IPS-NIHi11 (cell line): Measurements from ENCODE around the gene KCNJ14.
"Not testable (repeated sequence)": the region's sequence is repeated elsewhere in the genome, so short reads cannot be mapped to it uniquely, and the experiment has no call there.

Experiments used
- DNase-seq: peaks from one replicate; pipeline ENCODE4 v3.0.0; 2012; ENCODE audit warnings: mixed read lengths, low spot score

The KCNJ14 gene

GRCh38 chr19:48488478-48488877, 33.1 kb downstream of the KCNJ14 start:
- not testable (repeated sequence) for DNase-seq

- DNase-seq, result peak; percentile 83
Measured at GRCh38 chr19:48489608-48490216, 34.3 kb downstream of the KCNJ14 start.

GRCh38 chr19:48490981-48491792, 35.8 kb downstream of the KCNJ14 start:
- peak; percentile 89 for DNase-seq

DNA sequence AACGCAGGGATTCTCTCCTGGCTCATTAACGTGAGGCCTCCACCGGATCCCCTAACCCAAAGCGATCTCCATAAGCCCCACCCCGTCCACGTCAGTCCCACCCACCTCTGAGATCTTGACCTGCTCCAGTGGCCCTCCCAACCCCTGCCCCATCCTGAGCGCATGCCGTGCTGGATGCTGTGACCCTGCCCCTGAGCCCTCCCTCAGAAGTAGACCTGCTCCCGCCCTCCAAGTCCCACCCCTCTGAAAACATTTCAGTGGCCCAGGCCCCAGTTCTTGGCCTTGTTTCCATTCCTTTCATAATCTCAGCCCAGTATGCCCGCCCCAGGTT, 36.4 kb downstream of the KCNJ14 start:
- DNase-seq, result no peak

GRCh38 chr19:48492925-48493717, 37.7 kb downstream of the KCNJ14 start:
- peak; percentile 88 for DNase-seq

- no peak for DNase-seq
Measured at GRCh38 chr19:48493718-48494401, 38.5 kb downstream of the KCNJ14 start.

DNA sequence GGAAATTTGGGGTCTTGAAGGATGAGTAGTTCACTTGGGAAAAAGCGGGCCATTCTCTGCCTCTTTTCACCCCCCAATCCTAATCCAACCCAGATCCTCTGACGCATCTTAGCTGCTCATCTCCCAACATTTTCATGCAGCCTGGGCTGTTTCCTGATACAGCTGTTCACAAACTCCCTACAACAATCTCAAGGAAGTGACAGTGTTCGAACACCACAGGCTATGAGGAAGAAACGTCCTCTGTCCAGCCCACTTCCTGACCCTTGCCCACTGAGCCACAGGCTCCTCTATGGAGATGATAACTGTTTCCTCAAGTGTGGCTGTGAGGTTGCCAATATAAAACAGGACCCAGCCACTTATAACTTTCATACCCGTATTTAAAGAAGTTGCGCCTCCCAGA, 40.0 kb downstream of the KCNJ14 start:
- no peak for DNase-seq

DNA sequence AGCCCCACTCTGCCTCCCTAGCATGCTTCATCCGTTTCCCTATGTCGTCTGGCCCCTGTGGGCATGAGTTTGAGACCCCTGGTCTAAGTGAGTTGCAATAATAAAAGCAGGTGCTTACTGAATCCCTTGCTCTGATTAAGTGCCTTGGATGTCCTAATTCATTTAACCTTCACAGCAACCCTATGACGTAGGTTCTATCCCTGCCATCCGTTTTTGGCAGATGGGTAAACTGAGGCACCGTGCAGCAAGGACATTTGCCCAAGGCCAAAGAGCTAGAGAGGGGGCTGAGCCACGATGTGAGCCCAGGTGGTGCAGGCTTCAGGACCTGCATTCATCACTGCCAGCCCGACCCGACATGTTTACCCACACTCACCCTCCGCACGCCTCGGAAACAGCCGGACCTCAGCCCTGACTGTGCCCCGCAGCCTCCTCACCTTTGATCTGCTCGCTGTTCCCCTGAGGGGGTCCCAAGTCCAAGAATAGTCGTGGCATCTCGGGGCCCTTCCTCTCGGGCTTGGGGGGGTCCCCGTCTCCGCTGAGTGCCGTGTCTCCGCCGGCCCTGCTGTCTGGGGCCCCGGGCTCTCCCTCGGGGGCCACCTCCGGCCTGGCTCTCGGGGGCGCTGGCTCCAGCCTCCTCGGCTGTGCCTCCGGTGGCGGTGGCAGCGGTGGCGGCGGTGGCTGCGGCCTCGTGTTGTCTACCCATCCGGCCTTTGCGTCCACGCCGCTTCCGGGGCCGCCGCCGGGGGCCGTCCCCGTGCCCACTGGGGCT, 41.8 kb downstream of the KCNJ14 start:
- DNase-seq, result no peak

GRCh38 chr19:48497728-48498594, 42.6 kb downstream of the KCNJ14 start:
- no peak for DNase-seq

DNA sequence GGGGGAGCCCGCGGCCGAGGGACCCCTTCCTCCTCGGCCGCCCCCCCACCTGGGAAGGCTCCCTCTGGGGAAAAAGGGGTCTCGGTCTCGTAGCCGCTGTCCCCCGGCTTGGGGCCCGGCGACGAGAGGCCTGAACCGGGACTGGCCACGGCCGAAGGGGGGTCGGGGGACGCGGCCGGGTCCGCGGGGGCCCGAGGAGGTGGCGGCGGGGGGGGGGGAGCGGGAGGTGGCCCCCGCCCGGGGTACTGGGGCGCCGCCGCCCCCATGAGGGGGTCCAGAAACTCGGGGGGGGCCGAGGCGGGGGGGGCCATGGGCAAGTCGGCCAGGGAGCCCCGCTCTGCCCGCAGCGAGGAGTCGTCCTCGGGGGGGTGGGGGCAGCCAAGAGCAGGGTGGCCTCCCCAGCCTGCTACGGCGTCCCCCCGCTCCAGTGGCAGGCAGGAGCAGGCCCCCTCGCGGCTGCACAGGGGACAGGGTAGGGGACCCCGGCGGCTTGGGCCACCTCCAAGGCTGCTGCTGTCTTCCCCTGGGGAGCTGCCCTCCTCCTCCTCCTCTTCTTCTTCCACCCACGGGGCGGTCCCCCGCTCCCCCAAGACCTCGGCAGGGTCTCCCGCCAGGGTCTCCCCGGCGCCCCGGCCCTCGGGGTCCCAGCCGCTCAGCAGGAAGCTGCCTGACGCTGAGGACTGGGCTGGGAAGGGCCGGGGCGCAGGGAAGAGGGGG, 43.4 kb downstream of the KCNJ14 start:
- no peak for DNase-seq

- DNase-seq, result no peak
Measured at GRCh38 chr19:48499316-48500090, 44.1 kb downstream of the KCNJ14 start.

DNA sequence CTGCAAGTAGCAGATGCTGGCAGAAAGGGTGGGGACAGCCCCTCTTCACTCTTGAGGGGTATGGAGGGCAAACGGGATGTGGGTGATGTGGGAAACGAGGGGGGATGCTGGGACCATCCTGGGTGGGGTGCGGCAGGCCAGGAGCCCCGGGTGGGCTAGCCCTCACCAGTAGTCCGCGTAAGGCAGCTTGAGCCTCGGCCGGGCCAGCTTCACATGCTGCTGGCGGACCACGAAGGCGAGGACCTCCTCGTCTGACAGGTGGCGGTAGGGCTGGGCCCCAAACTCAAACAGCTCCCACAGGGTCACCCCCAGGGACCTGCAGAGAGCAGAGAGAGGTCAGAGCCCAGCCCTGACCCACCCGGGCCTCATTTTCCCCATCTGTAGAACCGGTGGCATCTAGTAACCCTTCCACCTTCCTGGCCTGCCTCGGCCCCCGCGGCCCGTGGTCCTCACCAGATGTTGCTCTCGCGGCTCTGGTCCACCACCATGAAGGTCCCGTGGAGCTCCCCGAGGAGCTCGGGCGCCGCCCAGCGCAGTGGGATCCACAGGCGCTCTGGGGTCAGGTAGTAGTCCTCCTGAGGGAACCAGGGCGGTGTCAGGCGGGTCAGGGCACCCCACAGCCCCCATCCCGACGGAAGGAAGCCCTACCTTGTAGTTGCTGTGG, 45.6 kb downstream of the KCNJ14 start:
- DNase-seq, result no peak

DNA sequence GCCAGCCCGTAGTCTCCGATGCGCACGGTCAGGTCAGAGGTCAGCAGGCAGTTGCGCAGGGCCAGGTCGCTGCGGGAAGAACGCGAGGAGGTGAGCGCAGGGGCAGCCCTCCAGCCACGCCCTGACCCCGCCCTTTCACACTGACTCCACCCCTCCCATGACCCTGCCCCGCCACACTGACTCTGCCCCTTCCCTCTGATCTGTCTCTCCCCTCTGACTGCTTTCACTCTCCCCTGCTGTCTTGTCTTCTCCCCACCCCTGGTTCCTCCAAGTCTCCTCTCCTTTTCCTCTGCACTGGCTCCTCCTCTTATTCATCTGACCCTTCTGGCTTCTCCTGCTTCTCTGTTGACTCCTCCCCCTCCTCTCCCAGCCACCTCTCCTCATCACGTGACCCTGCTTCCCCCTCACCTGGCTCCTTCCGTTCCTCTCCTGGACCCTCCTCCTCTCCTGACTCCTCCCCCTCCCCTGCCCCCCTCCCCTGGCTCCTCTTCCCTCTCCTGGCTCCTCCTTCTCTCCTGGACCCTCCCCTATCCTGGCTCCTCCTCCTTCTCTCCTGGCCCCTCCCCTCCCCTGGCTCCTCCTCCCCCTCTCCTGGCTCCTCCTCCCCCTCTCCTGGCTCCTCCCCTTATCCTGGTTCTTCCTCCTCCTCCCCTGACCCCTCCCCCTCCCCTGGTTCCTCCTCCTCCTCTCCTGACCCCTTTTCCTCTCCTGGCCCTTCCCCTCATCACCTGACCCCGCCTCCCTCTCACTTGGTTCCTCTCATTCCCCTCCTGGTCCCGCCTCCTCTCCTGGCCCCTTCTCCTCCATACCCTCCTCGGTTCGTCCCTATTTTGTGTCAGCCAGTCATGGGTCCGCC, 46.3 kb downstream of the KCNJ14 start:
- DNase-seq, result peak; percentile 90

DNA sequence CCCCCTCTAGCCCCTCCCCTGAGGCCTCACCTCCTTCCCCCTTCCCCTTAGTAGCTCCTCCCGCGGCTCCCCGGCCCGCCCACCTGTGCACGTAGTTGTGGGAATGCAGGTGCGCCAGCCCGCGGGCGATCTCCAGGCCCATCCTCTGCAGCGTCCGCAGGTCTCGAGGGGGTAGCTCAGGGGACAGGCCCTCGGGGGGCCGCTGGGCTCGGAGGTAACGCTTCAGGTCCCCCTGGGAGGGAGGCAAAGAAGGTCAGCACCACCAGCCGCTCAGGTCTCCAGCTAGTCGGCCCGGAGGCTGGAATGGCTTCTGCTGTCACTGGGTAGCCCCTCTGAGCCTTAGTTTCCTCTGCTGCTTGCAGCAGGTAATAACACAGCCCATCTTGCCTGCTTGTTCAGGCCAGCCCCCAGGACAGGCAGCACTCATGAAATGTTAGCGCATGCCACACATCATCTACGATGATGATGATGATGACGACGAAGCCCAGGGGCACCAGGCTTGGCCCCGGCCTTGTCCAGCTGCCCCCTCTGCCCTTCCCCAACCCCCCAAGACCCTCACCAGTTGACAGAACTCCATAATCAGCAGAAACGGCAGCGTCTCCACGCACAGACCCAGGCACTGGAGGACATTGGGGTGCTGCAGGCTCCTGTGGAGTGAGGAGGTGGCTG, 47.1 kb downstream of the KCNJ14 start:
- DNase-seq, result no peak

DNA sequence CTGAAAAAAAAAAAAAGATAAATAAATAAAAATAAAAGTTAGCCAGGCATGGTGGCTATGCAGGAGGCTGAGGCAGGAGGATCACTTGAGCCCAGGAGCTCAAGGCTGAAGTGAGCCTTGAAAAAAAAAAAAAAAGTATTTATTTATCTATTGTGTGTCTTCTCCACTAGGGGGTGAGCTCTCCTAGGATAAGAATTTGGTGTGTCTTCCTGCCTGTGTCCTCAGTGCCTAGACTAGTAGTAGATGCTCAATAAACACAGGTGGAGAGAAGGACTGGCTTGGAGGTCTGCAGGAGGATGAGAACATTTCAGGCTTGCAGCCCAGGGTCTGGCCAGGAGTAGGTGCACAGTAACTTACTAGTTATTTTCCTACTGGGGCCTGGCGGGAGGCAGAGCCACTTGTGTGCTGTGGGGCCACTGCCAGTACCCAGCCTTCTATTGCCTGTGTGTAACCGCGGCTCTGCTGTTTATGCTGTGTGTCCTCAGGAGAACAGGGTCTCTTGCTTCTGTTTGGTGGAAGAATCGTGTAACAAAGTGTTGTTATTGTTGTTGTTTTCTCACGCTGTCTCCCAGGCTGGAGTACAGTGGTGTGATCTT, 50.9 kb downstream of the KCNJ14 start:
- no peak for DNase-seq

- no peak for DNase-seq
Measured at GRCh38 chr19:48507911-48508439, 52.6 kb downstream of the KCNJ14 start.
